ENCODE data around the gene CAPN10.

The CAPN10 gene

DNA sequence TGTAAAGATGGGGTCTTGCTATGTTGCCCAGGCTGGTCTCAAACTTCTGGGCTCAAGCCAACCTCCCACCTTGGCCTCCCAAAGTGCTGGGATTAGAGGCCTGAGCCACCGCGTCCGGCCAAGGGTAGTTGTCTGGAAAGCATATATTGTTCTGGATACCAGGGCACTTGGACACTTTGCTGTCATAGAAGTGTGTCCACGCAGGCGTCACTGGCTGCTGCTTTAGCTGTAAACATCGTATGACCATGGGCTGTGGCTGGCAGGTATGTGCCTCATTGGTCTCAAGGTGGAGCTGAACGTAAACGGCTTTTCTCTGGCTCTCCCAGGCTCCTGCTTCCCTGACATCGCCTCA, 35.5 kb downstream of the CAPN10 start:
- no peak overlapping the region for H3K4me3 ChIP-seq (IDR thresholded peaks at IDR 0.05; ENCODE audit: insufficient read depth, low read depth, low read length)
- no peaks in the 10 kb centered on the region for H3K79me2 ChIP-seq (ENCODE audit: insufficient read depth, low read depth)
- H3K27me3 ChIP-seq (ENCODE audit: insufficient read depth, low read depth), result no peaks in the 10 kb centered on the region
- TF ChIP-seq, protein P1, sequence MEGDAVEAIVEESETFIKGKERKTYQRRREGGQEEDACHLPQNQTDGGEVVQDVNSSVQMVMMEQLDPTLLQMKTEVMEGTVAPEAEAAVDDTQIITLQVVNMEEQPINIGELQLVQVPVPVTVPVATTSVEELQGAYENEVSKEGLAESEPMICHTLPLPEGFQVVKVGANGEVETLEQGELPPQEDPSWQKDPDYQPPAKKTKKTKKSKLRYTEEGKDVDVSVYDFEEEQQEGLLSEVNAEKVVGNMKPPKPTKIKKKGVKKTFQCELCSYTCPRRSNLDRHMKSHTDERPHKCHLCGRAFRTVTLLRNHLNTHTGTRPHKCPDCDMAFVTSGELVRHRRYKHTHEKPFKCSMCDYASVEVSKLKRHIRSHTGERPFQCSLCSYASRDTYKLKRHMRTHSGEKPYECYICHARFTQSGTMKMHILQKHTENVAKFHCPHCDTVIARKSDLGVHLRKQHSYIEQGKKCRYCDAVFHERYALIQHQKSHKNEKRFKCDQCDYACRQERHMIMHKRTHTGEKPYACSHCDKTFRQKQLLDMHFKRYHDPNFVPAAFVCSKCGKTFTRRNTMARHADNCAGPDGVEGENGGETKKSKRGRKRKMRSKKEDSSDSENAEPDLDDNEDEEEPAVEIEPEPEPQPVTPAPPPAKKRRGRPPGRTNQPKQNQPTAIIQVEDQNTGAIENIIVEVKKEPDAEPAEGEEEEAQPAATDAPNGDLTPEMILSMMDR (conservative IDR thresholded peaks at IDR 0.05; ENCODE audit: low read depth, low read length), result no peak
- H3K4me1 ChIP-seq (ENCODE audit: low read depth, poor library complexity, severe bottlenecking), result no peaks in the 10 kb centered on the region
- H3K9ac ChIP-seq, result no peak overlapping the region
- H3K36me3 ChIP-seq (ENCODE audit: insufficient read depth), result no peaks in the 10 kb centered on the region
- no peaks in the 10 kb centered on the region for H4K20me1 ChIP-seq (ENCODE audit: insufficient read depth)
- no peak overlapping the region for H3K27ac ChIP-seq
- H2AFZ ChIP-seq (ENCODE audit: low read depth), result no peak overlapping the region
- no peak overlapping the region for H3K4me2 ChIP-seq

DNA sequence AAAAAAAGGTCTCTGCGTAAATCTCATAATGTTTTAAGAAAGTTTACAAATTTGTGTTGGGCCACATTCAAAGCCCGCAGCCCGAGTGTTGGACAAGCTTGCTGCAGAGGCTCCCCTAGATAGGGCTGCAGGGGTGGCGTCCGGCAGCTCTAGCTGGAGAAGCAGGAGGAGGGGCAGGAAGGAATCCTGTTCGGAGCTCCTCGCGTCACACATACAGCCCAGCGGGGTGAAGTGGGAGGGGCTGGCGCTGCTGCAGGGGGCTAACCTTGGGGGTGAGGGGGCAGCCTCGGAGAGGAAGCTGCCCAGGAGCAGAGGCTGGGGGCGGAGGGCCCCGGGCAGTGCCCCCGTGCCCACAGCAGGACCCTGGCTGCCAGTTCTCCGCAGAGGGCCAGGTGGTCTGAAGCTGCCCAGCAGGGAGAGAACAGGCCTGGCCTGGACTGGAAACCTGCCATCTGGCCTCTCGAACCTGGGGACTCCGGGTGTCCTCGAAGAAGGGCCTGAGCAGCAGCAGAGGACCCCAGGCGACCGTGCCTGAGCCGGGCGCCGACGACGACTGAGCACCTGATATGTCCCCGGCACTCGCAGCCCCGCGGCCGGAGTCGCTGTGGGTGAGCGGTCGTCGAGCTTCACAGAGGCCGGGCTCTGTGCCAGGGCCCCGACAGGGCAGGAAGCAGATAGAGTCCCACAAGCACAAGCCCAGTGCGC, 36.1 kb downstream of the CAPN10 start:
- no peak overlapping the region for H3K4me3 ChIP-seq (IDR thresholded peaks at IDR 0.05; ENCODE audit: insufficient read depth, low read depth, low read length)
- no peak overlapping the region for H3K27ac ChIP-seq
- H3K9ac ChIP-seq, result no peak overlapping the region
- H3K79me2 ChIP-seq (ENCODE audit: insufficient read depth, low read depth), result no peaks in the 10 kb centered on the region
- no peak overlapping the region for H2AFZ ChIP-seq (ENCODE audit: low read depth)
- H3K4me1 ChIP-seq (ENCODE audit: low read depth, poor library complexity, severe bottlenecking), result no peaks in the 10 kb centered on the region
- H4K20me1 ChIP-seq (ENCODE audit: insufficient read depth), result no peaks in the 10 kb centered on the region
- H3K27me3 ChIP-seq (ENCODE audit: insufficient read depth, low read depth), result no peaks in the 10 kb centered on the region
- no peak overlapping the region for H3K4me2 ChIP-seq
- TF ChIP-seq, protein P1 (conservative IDR thresholded peaks at IDR 0.05; ENCODE audit: low read depth, low read length), result no peak
- no peaks in the 10 kb centered on the region for H3K36me3 ChIP-seq (ENCODE audit: insufficient read depth)

DNA sequence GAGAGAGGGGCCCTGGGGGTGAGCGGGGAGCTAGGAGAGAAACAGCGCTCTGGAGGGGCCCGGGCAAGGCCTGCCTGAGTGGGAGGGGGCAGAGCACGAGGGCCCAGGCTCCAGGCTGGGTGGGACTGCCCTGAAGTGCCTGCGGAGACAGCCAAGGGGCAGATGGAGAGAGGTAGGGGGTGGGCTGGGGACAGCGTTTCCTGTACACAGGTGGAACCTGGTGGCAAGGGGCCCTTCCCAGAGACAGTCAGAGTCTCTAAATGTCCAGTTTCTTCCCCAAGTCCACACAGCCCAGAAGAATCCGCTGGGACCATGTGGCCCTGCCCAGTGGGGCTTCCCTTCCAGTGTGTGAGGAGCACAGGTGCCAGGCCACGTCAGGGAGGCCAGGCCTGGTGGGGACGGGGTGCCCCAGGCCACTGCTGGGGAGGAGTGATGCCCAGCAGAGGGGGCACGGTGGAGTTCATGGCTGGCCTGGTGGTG, 37.0 kb downstream of the CAPN10 start:
- H3K4me2 ChIP-seq, result no peak overlapping the region
- TF ChIP-seq, protein P1 (conservative IDR thresholded peaks at IDR 0.05; ENCODE audit: low read depth, low read length), result no peak
- H3K36me3 ChIP-seq (ENCODE audit: insufficient read depth), result no peaks in the 10 kb centered on the region
- no peaks in the 10 kb centered on the region for H3K79me2 ChIP-seq (ENCODE audit: insufficient read depth, low read depth)
- no peaks in the 10 kb centered on the region for H3K27me3 ChIP-seq (ENCODE audit: insufficient read depth, low read depth)
- no peaks in the 10 kb centered on the region for H4K20me1 ChIP-seq (ENCODE audit: insufficient read depth)
- no peak overlapping the region for H3K9ac ChIP-seq
- no peaks in the 10 kb centered on the region for H3K4me1 ChIP-seq (ENCODE audit: low read depth, poor library complexity, severe bottlenecking)
- H3K27ac ChIP-seq, result no peak overlapping the region
- no peak overlapping the region for H2AFZ ChIP-seq (ENCODE audit: low read depth)
- H3K4me3 ChIP-seq (IDR thresholded peaks at IDR 0.05; ENCODE audit: insufficient read depth, low read depth, low read length), result no peak overlapping the region

DNA sequence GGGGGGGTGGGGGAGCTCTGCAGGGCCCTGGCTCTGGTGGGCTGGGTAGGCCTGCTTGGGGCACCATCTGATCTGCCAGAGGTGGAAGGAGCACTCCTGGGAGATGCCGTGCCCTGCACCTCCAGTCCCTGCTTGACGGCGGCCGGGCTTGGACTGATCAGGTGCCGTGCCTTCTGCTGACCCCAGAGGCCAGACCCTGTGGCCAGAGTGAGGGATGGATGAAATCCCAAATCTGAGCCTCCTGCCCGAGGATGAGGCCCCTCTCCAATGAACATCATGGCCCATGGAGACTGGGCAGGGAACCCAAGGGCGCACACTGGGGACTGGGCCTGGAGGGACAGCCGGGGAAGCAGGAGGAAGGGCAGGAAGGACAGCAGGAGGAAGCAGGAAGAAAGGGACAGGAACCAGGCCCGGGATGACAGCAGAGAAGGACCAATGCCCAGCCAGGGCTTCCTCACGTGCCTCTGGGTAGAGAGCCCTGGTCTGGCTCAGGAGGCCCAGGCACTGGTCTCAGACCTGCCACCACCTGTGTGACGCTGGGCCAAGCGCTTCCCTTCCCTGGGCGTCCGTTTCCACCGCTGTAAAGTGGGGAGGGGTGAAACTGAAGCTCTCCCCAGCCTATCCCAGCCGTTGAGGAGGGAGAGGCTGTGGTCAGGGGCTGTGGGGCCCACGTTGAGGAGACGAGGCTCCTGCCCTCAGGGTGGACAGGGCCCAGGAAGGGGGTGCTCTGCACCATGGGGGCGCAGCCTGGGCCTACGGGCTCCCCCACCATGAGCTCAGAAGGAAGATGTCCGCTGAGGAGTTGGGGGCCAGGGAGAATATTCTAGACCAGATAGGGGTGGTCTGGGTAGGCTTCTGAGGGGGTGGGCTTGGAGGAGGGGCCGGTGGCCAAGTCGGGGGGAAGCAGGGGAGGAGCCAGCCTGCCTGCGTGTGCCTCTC, 37.7 kb downstream of the CAPN10 start:
- Histone ChIP-seq H3K36me3 (ENCODE audit: insufficient read depth) (no peaks in the 10 kb centered on the region), H3K27me3 (ENCODE audit: insufficient read depth, low read depth) (no peaks in the 10 kb centered on the region), H3K4me2 (no peak overlapping the region), H4K20me1 (ENCODE audit: insufficient read depth) (no peaks in the 10 kb centered on the region), H3K79me2 (ENCODE audit: insufficient read depth, low read depth) (no peaks in the 10 kb centered on the region), H3K4me3 (IDR thresholded peaks at IDR 0.05; ENCODE audit: insufficient read depth, low read depth, low read length) (no peak overlapping the region), H3K4me1 (ENCODE audit: low read depth, poor library complexity, severe bottlenecking) (no peaks in the 10 kb centered on the region), H2AFZ (ENCODE audit: low read depth) (no peak overlapping the region), H3K27ac (no peak overlapping the region), H3K9ac (no peak overlapping the region)
- TF ChIP-seq, protein P1 (conservative IDR thresholded peaks at IDR 0.05; ENCODE audit: low read depth, low read length), result no peak

Data from KMS-11 (cell line).